ENCODE data around the gene CMSS1.

DNA sequence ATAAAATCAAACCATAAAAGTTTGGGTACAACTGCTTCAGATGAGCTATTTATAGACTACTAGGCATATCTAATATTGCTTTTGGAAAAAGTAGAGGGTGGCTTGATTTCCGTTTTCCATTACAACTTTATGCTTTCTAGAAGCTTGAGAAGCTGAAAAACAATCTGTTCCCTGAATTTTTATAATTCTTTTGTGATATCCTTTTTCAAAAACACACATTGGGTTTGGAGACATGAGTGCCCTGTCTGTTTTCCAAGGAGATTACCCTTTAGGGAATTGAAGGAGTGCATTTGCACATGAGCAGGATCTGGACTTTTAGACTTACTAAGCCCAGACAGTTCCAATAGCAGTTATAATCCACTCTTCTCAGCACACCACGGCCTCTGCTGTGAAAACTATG is 346.1 kb downstream of the CMSS1 start:
- TF ChIP-seq, protein P1, sequence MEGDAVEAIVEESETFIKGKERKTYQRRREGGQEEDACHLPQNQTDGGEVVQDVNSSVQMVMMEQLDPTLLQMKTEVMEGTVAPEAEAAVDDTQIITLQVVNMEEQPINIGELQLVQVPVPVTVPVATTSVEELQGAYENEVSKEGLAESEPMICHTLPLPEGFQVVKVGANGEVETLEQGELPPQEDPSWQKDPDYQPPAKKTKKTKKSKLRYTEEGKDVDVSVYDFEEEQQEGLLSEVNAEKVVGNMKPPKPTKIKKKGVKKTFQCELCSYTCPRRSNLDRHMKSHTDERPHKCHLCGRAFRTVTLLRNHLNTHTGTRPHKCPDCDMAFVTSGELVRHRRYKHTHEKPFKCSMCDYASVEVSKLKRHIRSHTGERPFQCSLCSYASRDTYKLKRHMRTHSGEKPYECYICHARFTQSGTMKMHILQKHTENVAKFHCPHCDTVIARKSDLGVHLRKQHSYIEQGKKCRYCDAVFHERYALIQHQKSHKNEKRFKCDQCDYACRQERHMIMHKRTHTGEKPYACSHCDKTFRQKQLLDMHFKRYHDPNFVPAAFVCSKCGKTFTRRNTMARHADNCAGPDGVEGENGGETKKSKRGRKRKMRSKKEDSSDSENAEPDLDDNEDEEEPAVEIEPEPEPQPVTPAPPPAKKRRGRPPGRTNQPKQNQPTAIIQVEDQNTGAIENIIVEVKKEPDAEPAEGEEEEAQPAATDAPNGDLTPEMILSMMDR (IDR thresholded peaks at IDR 0.05; ENCODE audit: insufficient read depth, low read length) = no peak
- TF ChIP-seq POLR2AphosphoS5 (IDR thresholded peaks at IDR 0.05; ENCODE audit: low read depth) = no peak
- TF ChIP-seq SPI1 (IDR thresholded peaks at IDR 0.05; ENCODE audit: borderline replicate concordance, low read depth) = no peak
